HepG2 (cell line): ENCODE measurements around the gene PITRM1. TPM values are rescaled to one million over a fixed set of nuclear protein-coding genes. Genes with fewer than 3 reads are reported as not detected.

Experiments
- ARNTL ChIP-seq: sonication (generic); formaldehyde crosslinking; IDR thresholded peaks from 2 replicates; pipeline ENCODE4 v1.4.0; 2020; ENCODE audit warnings: mild to moderate bottlenecking, missing genetic modification reagents
- BCL6 ChIP-seq: IDR thresholded peaks from 2 replicates; pipeline ENCODE4 v1.6.1; 2016; ENCODE audit warnings: missing genetic modification reagents, missing compliant biosample characterization
- CAMTA2 ChIP-seq: sonication (generic); formaldehyde crosslinking; IDR thresholded peaks from 2 replicates; pipeline ENCODE4 v1.4.0; 2020; ENCODE audit warnings: mild to moderate bottlenecking, missing genetic modification reagents, borderline replicate concordance
- CBX5 ChIP-seq: sonication (generic); formaldehyde crosslinking; IDR thresholded peaks from 2 replicates; pipeline ENCODE4 v1.4.0; 2020; ENCODE audit warnings: missing genetic modification reagents, borderline replicate concordance
- DMAP1 ChIP-seq: IDR thresholded peaks from 2 replicates; pipeline ENCODE4 v1.6.1; 2016
- EED ChIP-seq: sonication (generic); formaldehyde crosslinking; IDR thresholded peaks from 2 replicates; pipeline ENCODE4 v1.5.0; 2020; ENCODE audit warnings: mild to moderate bottlenecking, missing genetic modification reagents
- FOXP1 ChIP-seq, 2 experiments: fragments of 450-650 bp in 1 of 2; IDR thresholded peaks; 2 replicates each; pipeline ENCODE4 v1.6.1; 2017 to 2018; ENCODE audit warnings: antibody characterized with exemption in 1 of 2
- GABPB1 ChIP-seq: IDR thresholded peaks from 2 replicates; pipeline ENCODE4 v1.6.1; 2016; ENCODE audit warnings: mild to moderate bottlenecking, missing genetic modification reagents, moderate library complexity, missing compliant biosample characterization
- HNRNPL ChIP-seq: fragments of 200-400 bp; formaldehyde crosslinking; IDR thresholded peaks from 2 replicates; pipeline ENCODE4 v1.6.1; 2017; ENCODE audit warnings: mild to moderate bottlenecking, low read depth, low read length
- HNRNPLL ChIP-seq: fragments of 200-400 bp; formaldehyde crosslinking; IDR thresholded peaks from 2 replicates; pipeline ENCODE4 v1.6.1; 2017; ENCODE audit warnings: mild to moderate bottlenecking, low read depth, low read length; ENCODE audit not compliant: poor library complexity, severe bottlenecking
- KAT7 ChIP-seq: IDR thresholded peaks from 2 replicates; pipeline ENCODE4 v1.6.1; 2018; ENCODE audit warnings: borderline replicate concordance, missing compliant biosample characterization
- MXD3 ChIP-seq: IDR thresholded peaks from 2 replicates; pipeline ENCODE4 v1.6.1; 2016; ENCODE audit warnings: mild to moderate bottlenecking, missing biosample characterization, missing genetic modification reagents
- NBN ChIP-seq: fragments of 450-650 bp; conservative IDR thresholded peaks from 2 replicates; pipeline ENCODE4 v1.6.1; 2017
- NFYB ChIP-seq: sonication (generic); formaldehyde crosslinking; IDR thresholded peaks from 2 replicates; pipeline ENCODE4 v1.4.0; 2020; ENCODE audit warnings: missing genetic modification reagents
- SMYD3 ChIP-seq: sonication (generic); formaldehyde crosslinking; IDR thresholded peaks from 2 replicates; pipeline ENCODE4 v1.8.1; 2023; ENCODE audit warnings: mild to moderate bottlenecking, missing genetic modification reagents
- TEAD3 ChIP-seq: optimal IDR thresholded peaks from 2 replicates; pipeline ENCODE3; 2016; ENCODE audit warnings: borderline replicate concordance
- ZBTB8A ChIP-seq: sonication (generic); formaldehyde crosslinking; IDR thresholded peaks from 2 replicates; pipeline ENCODE4 v1.4.0; 2020; ENCODE audit warnings: mild to moderate bottlenecking, low read depth, missing genetic modification reagents, borderline replicate concordance
- ZNF205 ChIP-seq: IDR thresholded peaks from 2 replicates; pipeline ENCODE4 v1.6.1; 2018; ENCODE audit warnings: missing biosample characterization, missing genetic modification reagents
- ZNF225 ChIP-seq: sonication (generic); formaldehyde crosslinking; IDR thresholded peaks from 2 replicates; pipeline ENCODE4 v1.4.0; 2020; ENCODE audit warnings: mild to moderate bottlenecking, missing genetic modification reagents
- ZNF430 ChIP-seq: sonication (generic); formaldehyde crosslinking; IDR thresholded peaks from 2 replicates; pipeline ENCODE4 v1.9.0; 2021; ENCODE audit warnings: mild to moderate bottlenecking, missing genetic modification reagents
- ZNF557 ChIP-seq: sonication (generic); formaldehyde crosslinking; IDR thresholded peaks from 2 replicates; pipeline ENCODE4 v1.4.0; 2020; ENCODE audit warnings: missing genetic modification reagents
- ZNF839 ChIP-seq: sonication (generic); formaldehyde crosslinking; IDR thresholded peaks from 2 replicates; pipeline ENCODE4 v1.4.0; 2020; ENCODE audit warnings: missing genetic modification reagents, mild to moderate bottlenecking, borderline replicate concordance
- ZNF883 ChIP-seq: sonication (generic); formaldehyde crosslinking; IDR thresholded peaks from 2 replicates; pipeline ENCODE4 v1.5.1; 2020; ENCODE audit warnings: mild to moderate bottlenecking, missing genetic modification reagents; ENCODE audit errors: not compliant biosample characterization
- ZSCAN31 ChIP-seq: sonication (generic); formaldehyde crosslinking; IDR thresholded peaks from 2 replicates; pipeline ENCODE4 v1.5.0; 2020; ENCODE audit warnings: low read depth, mild to moderate bottlenecking, missing genetic modification reagents
- polyA plus RNA-seq, 8 experiments: library from polyadenylated mRNA; depleted of rRNA in 3 of 8; stranded (reverse) in 7 of 8; unstranded in 1 of 8; fragments of >200 nt; fragmentation: Illumina TruSeq in 4 of 8; extraction: Trizol in 4 of 8; gene quantifications; 2 replicates each; pipeline versions ENCODE4 v1.2.1 to v1.2.3, GENCODE V29; 2011 to 2016; ENCODE audit warnings: low read depth in 4 of 8, missing spikeins in 1 of 8, mixed read lengths in 1 of 8; ENCODE audit not compliant: insufficient read depth in 1 of 8
- total RNA-seq, 5 experiments: library from RNA; depleted of rRNA; stranded (reverse); fragments of >200 nt; fragmentation: Illumina TruSeq; extraction: Trizol; gene quantifications; 2 replicates each; pipeline ENCODE4 v1.2.3, GENCODE V29; 2016; ENCODE audit warnings: low read depth in 1 of 5
- TF ChIP-seq, protein P1 (sequence below): sonication (generic); formaldehyde crosslinking; IDR thresholded peaks from 2 replicates; pipeline ENCODE4 v1.5.1; 2020; ENCODE audit warnings: missing genetic modification reagents, mild to moderate bottlenecking, borderline replicate concordance

Gene PITRM1
- total and polyA plus RNA-seq, 2 of the 13 experiments (the other 11 are each of a cell fraction or from before 2014, with no cell fraction given) = 16.4 to 29.0 TPM

GRCh38 chr10:3197348-3198003, 24.9 kb upstream of the PITRM1 start (continued):
- TF ChIP-seq ZNF839 (CRISPR knock-in tag) = no peak
- TF ChIP-seq, protein P1, sequence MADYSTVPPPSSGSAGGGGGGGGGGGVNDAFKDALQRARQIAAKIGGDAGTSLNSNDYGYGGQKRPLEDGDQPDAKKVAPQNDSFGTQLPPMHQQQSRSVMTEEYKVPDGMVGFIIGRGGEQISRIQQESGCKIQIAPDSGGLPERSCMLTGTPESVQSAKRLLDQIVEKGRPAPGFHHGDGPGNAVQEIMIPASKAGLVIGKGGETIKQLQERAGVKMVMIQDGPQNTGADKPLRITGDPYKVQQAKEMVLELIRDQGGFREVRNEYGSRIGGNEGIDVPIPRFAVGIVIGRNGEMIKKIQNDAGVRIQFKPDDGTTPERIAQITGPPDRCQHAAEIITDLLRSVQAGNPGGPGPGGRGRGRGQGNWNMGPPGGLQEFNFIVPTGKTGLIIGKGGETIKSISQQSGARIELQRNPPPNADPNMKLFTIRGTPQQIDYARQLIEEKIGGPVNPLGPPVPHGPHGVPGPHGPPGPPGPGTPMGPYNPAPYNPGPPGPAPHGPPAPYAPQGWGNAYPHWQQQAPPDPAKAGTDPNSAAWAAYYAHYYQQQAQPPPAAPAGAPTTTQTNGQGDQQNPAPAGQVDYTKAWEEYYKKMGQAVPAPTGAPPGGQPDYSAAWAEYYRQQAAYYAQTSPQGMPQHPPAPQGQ = no peak
- no peak for TF ChIP-seq EED (CRISPR knock-in tag)
- TF ChIP-seq ZNF883 = no peak
- TF ChIP-seq ZNF430 (CRISPR knock-in tag) = no peak
- TF ChIP-seq HNRNPLL = peak; percentile 29
- TF ChIP-seq ARNTL (CRISPR knock-in tag) = no peak
- TF ChIP-seq MXD3 = no peak
- TF ChIP-seq ZNF225 (CRISPR knock-in tag) = 0 out of 2 replicates have a peak, but pooled peaks have one; percentile 53
- TF ChIP-seq CBX5 = 0 out of 2 replicates have a peak, but pooled peaks have one; percentile 21
- TF ChIP-seq KAT7 (CRISPR knock-in tag) = no peak
- peak; percentile 85; the same call in 1 of the 2 replicates for TF ChIP-seq ZSCAN31
- TF ChIP-seq TEAD3 (CRISPR knock-in tag) = peak; percentile 58
- TF ChIP-seq NBN = no peak
- TF ChIP-seq GABPB1 = peak; percentile 15; the same call in 1 of the 2 replicates
- no peak for TF ChIP-seq ZBTB8A (CRISPR knock-in tag)
- TF ChIP-seq FOXP1 (IDR thresholded peaks at IDR 0.05) = no peak
- TF ChIP-seq FOXP1 (CRISPR knock-in tag; IDR thresholded peaks at IDR 0.05) = no peak
- TF ChIP-seq BCL6 = peak; percentile 89
- TF ChIP-seq NFYB (CRISPR knock-in tag) = no peak
- TF ChIP-seq SMYD3 = no peak
- no peak for TF ChIP-seq DMAP1
- TF ChIP-seq CAMTA2 (CRISPR knock-in tag) = no peak
- TF ChIP-seq HNRNPL = no peak
- TF ChIP-seq ZNF205 (CRISPR knock-in tag) = no peak
- no peak for TF ChIP-seq ZNF557 (CRISPR knock-in tag)
